Activated naive CD4-positive, alpha-beta T cell treated with anti-CD3 and anti-CD28 coated beads, Interleukin-2, amount 10 ng/mL, durations not matched to agents 7 days and 5 days (primary cell): Measurements from ENCODE around the gene AK1.
"Not testable (repeated sequence)": the region's sequence is repeated elsewhere in the genome, so short reads cannot be mapped to it uniquely, and the experiment has no call there.

Experiments used
- CTCF ChIA-PET: fragments of 350-600 bp; sonication (Branson Sonifier 250); formaldehyde crosslinking; loops from one replicate; lab custom pipeline; 2021; ENCODE audit warnings: antibody characterized with exemption; lab: Charles Lee
- DNase-seq: peaks from one replicate; pipeline ENCODE4 v3.0.0-alpha.2; 2020
- H3K27ac Mint-ChIP-seq: one replicate; pipeline ENCODE4 v1.8.0; 2021; ENCODE audit warnings: mild to moderate bottlenecking, moderate library complexity, mixed read lengths
- H3K27me3 Mint-ChIP-seq: one replicate; pipeline ENCODE4 v1.8.0; 2021; ENCODE audit warnings: mild to moderate bottlenecking, mixed read lengths
- H3K36me3 Mint-ChIP-seq: one replicate; pipeline ENCODE4 v1.8.0; 2021; ENCODE audit warnings: mixed read lengths
- H3K4me1 Mint-ChIP-seq: one replicate; pipeline ENCODE4 v1.8.0; 2021; ENCODE audit warnings: mixed read lengths
- H3K4me3 Mint-ChIP-seq: one replicate; pipeline ENCODE4 v1.8.0; 2021; ENCODE audit warnings: mild to moderate bottlenecking, moderate library complexity, mixed read lengths
- H3K9me3 Mint-ChIP-seq: one replicate; pipeline ENCODE4 v1.8.0; 2021; ENCODE audit warnings: mixed read lengths

Gene AK1

DNA sequence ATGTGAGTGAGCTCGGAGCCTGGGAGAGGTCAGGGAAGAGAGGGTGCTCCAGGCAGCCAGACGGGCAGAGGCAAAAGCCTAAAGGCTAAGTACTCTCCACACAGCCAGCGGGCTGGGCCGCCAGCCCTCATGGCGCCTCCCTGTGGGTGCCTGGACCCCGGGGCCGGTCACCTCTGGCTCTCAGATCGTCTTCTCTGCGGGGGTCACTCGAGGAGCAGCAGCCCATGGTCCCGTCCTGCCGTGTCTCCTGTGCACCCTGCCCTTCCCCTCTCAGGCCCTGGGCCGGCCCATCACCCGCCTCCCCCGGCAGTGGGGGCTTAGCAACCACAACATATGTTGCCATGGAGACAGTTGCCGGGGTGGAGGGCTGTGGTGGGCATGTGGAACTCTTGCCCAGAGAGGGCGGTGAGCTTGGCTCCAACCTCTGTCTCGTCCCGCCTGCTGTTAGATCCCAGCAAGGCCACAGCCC, 4.2 kb downstream of the AK1 start:
- H3K27ac Mint-ChIP-seq, result no peak overlapping the region
- DNase-seq, result no peak
- CTCF ChIA-PET, result interaction anchor here (1.0 to 1.9 kb wide), 3 partner anchors 9 to 48 kb away, joined by 3 to 5 read pairs (median 3); no protein-coding TSS in a partner anchor
- peaks cover 16% of the 10 kb centered on the region for H3K27me3 Mint-ChIP-seq
- peaks cover 6% of the 10 kb centered on the region for H3K36me3 Mint-ChIP-seq
- no peak overlapping the region for H3K4me3 Mint-ChIP-seq
- no peaks in the 10 kb centered on the region for H3K9me3 Mint-ChIP-seq
- peaks cover 4% of the 10 kb centered on the region for H3K4me1 Mint-ChIP-seq

DNA sequence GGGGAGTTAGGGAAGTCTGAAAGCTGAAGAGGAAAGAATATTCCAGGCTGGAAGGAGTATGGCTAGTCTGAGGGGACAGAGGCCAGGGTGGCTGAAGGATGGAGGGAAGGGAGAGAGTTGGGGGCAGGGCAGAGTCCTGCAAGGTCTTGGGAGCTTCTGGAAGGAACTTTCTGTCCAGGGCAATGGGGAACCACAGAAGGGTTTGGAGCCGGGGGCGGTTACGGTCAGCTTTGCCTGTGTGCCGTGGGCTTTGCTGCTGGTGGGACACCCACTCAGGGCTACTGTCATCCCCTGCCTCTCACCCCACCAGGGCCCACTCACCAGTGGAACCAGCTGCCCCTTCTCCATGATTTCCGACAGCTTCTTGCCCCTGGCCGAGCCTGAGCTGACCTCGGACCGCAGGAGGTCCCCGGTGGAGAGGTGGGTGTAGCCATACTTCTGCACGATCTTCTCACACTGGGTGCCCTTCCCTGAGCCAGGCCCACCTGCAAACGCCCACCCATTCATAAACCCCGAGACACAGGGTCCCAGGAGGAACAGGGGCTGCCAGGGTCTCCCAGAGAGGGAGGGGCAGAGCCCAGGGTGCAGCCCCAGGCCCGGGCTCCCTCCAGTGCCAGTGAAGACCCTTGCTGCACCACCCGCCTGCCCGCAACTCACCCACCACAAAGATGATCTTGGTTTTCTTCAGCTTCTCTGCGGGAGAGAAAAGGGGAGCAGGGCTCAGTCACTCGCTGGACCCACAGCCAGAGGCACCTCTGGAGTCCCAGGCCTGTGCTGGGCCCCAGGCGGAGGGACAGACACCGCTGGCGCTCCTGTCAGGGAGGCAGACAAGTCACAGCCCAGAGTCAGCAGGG, 4.9 kb downstream of the AK1 start:
- Mint-ChIP-seq H3K4me3 (no peak overlapping the region), H3K36me3 (peaks cover 7% of the 10 kb centered on the region), H3K4me1 (peaks cover 2% of the 10 kb centered on the region), H3K27ac (no peak overlapping the region), H3K9me3 (no peaks in the 10 kb centered on the region), H3K27me3 (peaks cover 9% of the 10 kb centered on the region)
- CTCF ChIA-PET, result interaction anchor here (1.0 to 4.4 kb wide), 7 partner anchors 10 to 138 kb away, joined by 3 to 32 read pairs (median 4); partner anchors contain the start of gene TOR2A
- no peak for DNase-seq

DNA sequence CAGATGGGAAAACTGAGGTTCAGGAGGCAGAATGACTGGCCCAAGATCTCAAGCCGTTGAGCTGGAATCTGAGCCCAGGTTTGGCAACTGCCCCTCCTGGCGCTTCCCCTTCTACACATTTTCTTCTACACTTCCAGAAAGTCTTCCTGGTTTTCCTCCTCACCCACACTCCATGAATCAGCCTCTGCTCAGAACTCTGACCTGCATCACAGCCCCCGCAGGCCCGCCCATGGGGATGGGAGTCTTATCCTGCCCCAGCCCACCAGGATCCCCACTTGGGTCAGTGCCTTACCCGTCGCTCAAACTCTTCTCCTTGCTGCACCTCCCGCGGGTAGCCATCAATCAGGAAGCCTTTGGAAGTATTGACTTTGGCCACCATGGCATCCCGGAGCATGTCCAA, 5.9 kb downstream of the AK1 start:
- H3K4me1 Mint-ChIP-seq, result no peaks in the 10 kb centered on the region
- H3K36me3 Mint-ChIP-seq, result peaks cover 12% of the 10 kb centered on the region
- peaks cover under 1% of the 10 kb centered on the region for H3K27me3 Mint-ChIP-seq
- DNase-seq, result no peak
- CTCF ChIA-PET, result interaction anchor here (1.0 to 4.4 kb wide), 7 partner anchors 9 to 137 kb away, joined by 3 to 32 read pairs (median 4); partner anchors contain the start of gene TOR2A
- H3K27ac Mint-ChIP-seq, result no peak overlapping the region
- no peaks in the 10 kb centered on the region for H3K9me3 Mint-ChIP-seq
- H3K4me3 Mint-ChIP-seq, result no peak overlapping the region

DNA sequence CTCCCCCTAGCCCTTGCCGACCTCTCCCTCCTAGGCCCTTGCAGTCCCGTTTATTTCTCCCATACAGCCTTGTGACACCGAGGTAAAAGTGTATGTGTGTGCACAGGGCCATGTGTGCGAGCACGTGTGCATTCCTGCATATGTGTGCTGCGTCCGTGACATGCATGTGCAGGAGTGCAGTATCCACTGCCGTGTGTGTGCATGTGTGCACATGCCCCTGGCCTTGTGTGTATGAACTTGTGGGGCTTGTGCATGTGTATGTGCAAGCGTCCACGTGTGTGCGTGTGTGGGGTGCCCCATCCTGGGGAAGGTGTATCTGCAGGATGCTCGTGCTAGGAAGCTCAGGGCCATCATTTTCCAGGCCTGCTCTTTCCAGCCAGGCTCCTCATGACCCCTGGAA, 6.6 kb downstream of the AK1 start:
- H3K4me3 Mint-ChIP-seq, result no peak overlapping the region
- no peaks in the 10 kb centered on the region for H3K27me3 Mint-ChIP-seq
- H3K4me1 Mint-ChIP-seq, result peaks cover 4% of the 10 kb centered on the region
- no peak for DNase-seq
- no peaks in the 10 kb centered on the region for H3K9me3 Mint-ChIP-seq
- CTCF ChIA-PET, result interaction anchor here (1.0 to 4.4 kb wide), 13 partner anchors 11 to 377 kb away, joined by 3 to 32 read pairs (median 6); partner anchors contain the start of gene TOR2A
- H3K36me3 Mint-ChIP-seq, result peaks cover 13% of the 10 kb centered on the region
- H3K27ac Mint-ChIP-seq, result no peak overlapping the region

DNA sequence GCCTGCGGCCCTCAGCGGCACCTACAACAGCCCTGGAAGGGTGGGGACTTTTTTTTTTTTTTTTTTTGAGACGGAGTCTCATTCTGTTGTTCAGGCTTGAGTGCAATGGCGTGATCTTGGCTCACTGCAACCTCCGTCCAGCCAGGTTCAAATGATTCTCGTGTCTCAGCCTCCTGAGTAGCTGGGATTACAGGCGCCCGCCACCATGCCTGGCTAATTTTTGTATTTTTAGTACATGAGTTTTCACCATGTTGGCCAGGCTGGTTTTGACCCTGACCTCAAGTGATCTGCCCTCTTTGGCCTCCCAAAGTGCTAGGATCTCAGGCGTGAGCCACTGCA, 7.4 kb downstream of the AK1 start:
- not testable (repeated sequence) for H3K9me3 Mint-ChIP-seq, H3K27ac Mint-ChIP-seq, H3K4me3 Mint-ChIP-seq

DNA sequence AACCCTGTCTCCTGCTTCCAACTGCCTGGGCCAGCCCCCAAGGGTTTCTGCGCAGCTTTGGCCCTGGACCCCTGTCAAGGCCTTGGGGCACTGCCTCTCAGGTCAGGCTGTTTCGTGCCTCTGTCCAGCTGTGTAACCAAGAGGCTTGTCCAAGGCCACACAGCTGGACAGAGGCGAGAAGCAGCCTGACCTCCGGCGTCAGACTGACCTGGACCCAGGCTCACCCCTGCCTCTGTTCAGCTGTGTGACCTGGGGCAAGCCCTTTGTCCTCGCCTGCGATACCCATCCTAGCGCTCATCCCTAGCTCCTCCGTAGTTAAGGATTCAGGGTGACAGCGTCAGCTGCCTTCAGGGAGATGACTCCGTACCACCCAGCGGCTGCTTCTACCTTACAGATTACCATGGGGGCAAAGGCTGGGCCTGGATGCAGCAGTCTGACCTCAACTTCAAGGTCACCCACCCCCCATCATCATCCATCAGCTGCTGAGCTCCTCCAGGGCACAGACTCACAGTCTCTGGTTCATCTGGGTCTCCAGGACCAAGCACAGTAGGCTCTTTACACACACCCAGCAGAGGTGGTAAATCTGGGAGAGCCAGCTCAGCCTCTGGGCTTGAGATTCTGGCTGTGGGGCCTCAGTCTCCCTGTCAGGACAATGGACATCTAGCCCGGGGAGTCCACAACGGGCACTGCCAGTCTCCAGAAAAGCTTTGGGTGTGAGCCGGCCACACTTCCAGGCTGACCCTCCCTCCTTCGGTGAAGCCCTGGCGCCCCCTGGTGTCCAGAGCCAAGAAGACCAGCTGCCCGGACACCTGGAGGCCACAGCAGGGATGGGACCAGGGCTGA, 7.9 kb downstream of the AK1 start:
- Mint-ChIP-seq H3K4me1 (peaks cover 18% of the 10 kb centered on the region), H3K4me3 (no peak overlapping the region), H3K27me3 (no peaks in the 10 kb centered on the region), H3K27ac (no peak overlapping the region), H3K9me3 (no peaks in the 10 kb centered on the region), H3K36me3 (peaks cover 17% of the 10 kb centered on the region)
- CTCF ChIA-PET, result interaction anchor here (0.7 to 4.4 kb wide), 46 partner anchors 8 to 365 kb away, joined by 3 to 32 read pairs (median 4); partner anchors contain the start of genes CDK9, ENG, ST6GALNAC4 and TOR2A
- DNase-seq, result peak; percentile 87

More for the DNA sequence above, 7.4 kb downstream of the AK1 start:
- H3K4me1 Mint-ChIP-seq, result peaks cover 12% of the 10 kb centered on the region
- DNase-seq, H3K27me3 Mint-ChIP-seq: not testable (repeated sequence)
- CTCF ChIA-PET, result interaction anchor here (0.7 to 4.4 kb wide), 40 partner anchors 8 to 376 kb away, joined by 3 to 32 read pairs (median 5); partner anchors contain the start of genes CDK9, ST6GALNAC4 and TOR2A
- peaks cover 17% of the 10 kb centered on the region for H3K36me3 Mint-ChIP-seq

DNA sequence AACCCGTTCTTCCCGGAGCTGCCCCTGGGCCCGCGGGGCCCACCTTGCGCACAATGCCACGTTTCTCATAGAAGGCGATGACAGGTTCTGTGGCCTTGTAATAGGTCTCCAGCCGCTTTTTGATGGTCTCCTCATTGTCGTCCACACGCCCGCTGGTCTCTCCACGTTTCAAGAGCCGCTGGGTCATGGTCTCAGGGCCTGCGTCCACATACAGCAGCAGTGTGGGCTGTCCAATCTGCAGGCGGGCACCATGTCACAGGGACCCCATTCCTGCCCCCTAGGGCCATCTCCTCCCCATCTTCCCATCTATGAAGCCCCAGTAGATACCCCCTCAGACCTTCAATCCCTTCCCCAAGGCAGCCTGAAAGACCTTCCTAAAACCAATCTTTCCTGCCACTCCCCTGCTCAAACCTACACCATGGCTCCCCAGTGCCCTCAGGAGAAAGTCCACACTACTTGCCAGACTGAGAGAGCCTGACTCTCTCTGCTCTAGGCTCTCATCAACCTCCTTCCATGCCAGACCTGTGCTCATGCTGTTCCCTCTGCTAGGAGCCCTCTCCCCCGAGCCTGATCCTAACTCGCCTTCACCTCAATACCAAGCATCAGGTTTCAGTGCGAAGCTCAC, 9.1 kb downstream of the AK1 start:
- H3K27ac Mint-ChIP-seq, result no peak overlapping the region
- peaks cover 19% of the 10 kb centered on the region for H3K4me1 Mint-ChIP-seq
- no peak for DNase-seq
- no peaks in the 10 kb centered on the region for H3K27me3 Mint-ChIP-seq
- CTCF ChIA-PET, result interaction anchor here (1.0 to 4.4 kb wide), 10 partner anchors 13 to 134 kb away, joined by 3 to 32 read pairs (median 11); partner anchors contain the start of genes ENG, ST6GALNAC4 and TOR2A
- H3K36me3 Mint-ChIP-seq, result peaks cover 17% of the 10 kb centered on the region
- no peaks in the 10 kb centered on the region for H3K9me3 Mint-ChIP-seq
- no peak overlapping the region for H3K4me3 Mint-ChIP-seq

DNA sequence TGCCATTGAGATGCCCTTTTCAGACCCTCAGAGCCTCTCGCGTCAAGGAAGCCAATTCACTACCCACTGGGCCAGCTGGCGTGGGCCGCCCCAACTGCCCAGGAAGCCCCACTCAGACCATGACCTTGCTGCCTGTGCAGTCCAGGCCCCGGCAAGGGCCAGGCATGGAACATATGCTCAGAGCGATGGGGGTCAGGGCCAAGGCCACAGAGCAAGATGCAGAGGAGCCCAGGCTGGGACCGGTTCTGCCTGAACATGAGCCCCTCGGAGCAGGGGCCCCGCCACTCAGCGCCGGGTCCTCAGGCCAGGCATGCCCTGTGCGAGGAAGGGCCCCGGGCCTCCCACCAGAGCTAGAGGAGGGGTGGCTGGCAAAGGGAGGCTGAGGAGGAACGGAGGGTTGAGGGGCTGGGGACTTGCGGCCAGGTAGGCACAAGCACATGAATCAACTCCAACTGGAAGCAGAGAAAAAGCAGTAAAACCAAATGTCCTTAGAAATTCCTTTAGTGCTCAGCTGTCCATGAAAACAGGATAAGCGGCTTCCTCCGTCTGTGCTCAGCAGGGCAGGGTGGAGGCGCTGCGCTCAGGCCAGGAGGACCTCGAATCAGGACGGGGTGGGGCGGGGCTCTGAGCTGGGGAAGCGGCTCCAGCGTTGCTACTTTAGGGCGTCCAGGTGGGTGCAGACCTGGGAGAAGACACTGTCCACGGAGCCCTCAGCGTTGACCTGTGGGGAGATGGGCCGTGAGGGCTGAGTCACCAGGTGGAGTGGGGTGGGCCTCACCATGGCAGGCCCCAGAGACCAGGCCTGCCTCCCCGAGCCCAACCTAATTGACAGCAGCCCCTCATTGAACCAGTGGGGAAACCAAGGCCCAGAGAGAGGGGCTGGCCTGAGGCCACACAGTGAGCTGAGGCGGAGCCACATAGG, 9.9 kb downstream of the AK1 start:
- H3K27me3 Mint-ChIP-seq, result no peaks in the 10 kb centered on the region
- H3K9me3 Mint-ChIP-seq, result no peaks in the 10 kb centered on the region
- DNase-seq, result no peak
- H3K4me1 Mint-ChIP-seq, result peaks cover 27% of the 10 kb centered on the region
- CTCF ChIA-PET, result interaction anchor here (0.5 to 1.4 kb wide), 2 partner anchors 75 to 133 kb away, joined by 3 to 5 read pairs; partner anchors contain the start of gene TOR2A
- H3K27ac Mint-ChIP-seq, result no peak overlapping the region
- H3K36me3 Mint-ChIP-seq, result peaks cover 17% of the 10 kb centered on the region
- H3K4me3 Mint-ChIP-seq, result no peak overlapping the region

DNA sequence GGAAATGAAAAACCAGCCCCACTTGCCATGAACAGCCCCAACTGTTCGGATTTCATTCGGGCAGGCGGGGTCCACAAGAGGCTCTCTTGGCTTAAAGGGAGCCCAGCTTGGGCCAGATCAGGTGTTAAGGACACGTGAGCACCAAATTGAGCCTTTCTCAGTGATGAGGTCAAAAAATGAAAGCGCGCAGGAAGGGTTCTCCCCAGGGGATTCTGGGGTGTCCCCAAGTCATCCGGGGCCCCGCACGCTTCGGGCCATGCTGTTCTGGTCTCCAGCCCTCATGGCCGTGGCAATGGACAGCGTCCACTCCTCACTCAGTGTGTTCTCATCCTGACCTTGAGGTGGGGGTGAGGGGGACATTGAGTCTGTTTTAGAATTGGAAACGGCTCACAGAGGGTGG, 10.9 kb downstream of the AK1 start:
- Mint-ChIP-seq H3K4me3 (no peak overlapping the region), H3K36me3 (peaks cover 17% of the 10 kb centered on the region), H3K27me3 (no peaks in the 10 kb centered on the region), H3K4me1 (peaks cover 38% of the 10 kb centered on the region), H3K9me3 (no peaks in the 10 kb centered on the region), H3K27ac (no peak overlapping the region)
- CTCF ChIA-PET, result interaction anchor here (1.0 to 1.4 kb wide), 2 partner anchors 103 to 132 kb away, joined by 4 to 5 read pairs; partner anchors contain the start of gene TOR2A
- DNase-seq, result no peak

DNA sequence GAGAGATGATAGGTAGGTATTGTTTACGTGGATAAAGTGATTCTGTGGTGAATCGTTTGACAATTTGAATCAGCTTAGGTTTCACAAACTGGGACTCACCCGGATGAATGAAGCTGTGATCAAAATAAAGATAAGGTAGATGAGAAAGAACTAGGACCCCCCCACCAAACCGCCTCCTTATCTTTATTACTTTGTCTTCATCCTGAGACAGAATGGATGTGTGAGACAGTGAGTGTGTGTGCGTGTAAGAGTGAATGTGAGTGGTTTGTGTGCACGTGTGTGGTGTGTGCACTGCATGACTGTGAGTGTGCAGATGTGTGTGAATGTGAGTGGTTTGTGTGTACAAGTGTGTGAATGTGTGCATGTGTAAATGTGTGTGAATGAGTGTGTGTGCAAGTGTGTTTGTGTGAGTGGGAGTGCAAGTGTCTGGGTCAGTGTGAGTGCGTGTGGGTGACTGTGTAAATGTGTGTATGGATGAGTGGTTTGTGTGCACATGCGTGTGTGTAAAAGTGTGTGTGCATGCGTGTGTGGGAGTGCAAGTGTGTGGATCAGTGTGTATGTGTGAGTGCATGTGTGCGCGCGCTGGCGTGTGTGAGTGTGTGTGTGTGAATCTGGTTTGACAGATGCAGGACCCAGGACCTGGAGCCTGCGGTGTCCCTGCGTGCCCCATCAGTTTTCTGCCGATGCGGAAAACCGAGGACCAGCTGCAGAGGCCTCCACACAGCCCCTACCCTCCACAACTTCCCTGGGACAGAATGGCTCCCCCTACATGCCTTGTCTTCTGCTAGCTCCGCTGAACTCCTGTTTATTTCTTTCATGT, 11.6 kb downstream of the AK1 start:
- Mint-ChIP-seq H3K4me3 (no peak overlapping the region), H3K27ac (peak overlapping the region; percentile 34), H3K9me3 (no peaks in the 10 kb centered on the region), H3K4me1 (peaks cover 45% of the 10 kb centered on the region), H3K27me3 (no peaks in the 10 kb centered on the region), H3K36me3 (peaks cover 17% of the 10 kb centered on the region)
- CTCF ChIA-PET, result interaction anchor here (1.0 to 1.5 kb wide), 2 partner anchors 44 to 102 kb away, joined by 4 to 5 read pairs; no protein-coding TSS in a partner anchor
- peak; percentile 52 for DNase-seq

DNA sequence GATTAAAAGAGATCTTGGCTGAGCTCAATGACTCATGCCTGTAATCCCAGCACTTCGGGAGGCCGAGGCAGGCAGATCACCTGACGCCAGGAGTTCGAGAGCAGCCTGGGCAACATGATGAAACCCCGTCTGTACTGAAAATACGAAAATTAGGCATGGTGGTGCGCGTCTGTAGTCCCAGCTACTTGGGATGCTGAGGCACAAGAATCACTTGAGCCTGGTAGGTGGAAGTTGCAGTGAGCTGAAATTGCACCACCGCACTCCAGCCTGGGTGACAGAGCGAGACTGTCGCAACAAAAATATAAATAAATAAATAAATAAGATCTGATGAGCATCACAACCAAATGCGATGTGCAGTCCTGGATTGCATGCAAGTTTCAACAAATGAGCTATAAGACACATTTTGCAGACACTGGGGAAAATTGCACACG, 14.3 kb downstream of the AK1 start:
- Mint-ChIP-seq H3K4me1 (peaks cover 53% of the 10 kb centered on the region), H3K4me3 (no peak overlapping the region), H3K9me3 (no peaks in the 10 kb centered on the region), H3K27me3 (peaks cover 5% of the 10 kb centered on the region), H3K27ac (peak overlapping the region; percentile 87), H3K36me3 (peaks cover 12% of the 10 kb centered on the region)
- CTCF ChIA-PET, result interaction anchor here (0.8 to 1.6 kb wide), 4 partner anchors 9 to 254 kb away, joined by 3 to 5 read pairs (median 4); partner anchors contain the start of gene TOR2A
- no peak for DNase-seq
